GM23338 (cell line): Measurements from ENCODE around the gene SLC29A1. TPM values are rescaled to one million over a fixed set of nuclear protein-coding genes. Genes with fewer than 3 reads are reported as not detected.

ENCODE experiments used
- ATAC-seq: fragments of 200-7000 bp; cut with Tn5 transposase; 3 replicates; pipeline ENCODE4 v1.9.1; 2020
- DNase-seq: peaks from one replicate; pipeline ENCODE4 v3.0.0-alpha.2; 2015; ENCODE audit warnings: low spot score
- H2AFZ ChIP-seq: fragments of 200-600 bp; sonication (generic); 2 replicates; pipeline ENCODE4 v1.8.0; 2016; ENCODE audit warnings: antibody characterized with exemption, mild to moderate bottlenecking, moderate library complexity
- H3F3A ChIP-seq: fragments of 200-600 bp; sonication (generic); replicated peaks from 2 replicates; pipeline ENCODE4 v1.8.0; 2017; ENCODE audit warnings: antibody characterized with exemption, mixed run types, low read depth
- H3K27ac ChIP-seq: fragments of 200-600 bp; sonication (generic); 2 replicates; pipeline ENCODE4 v1.6.1; 2016; ENCODE audit warnings: low read depth
- H3K27me3 ChIP-seq: fragments of 200-600 bp; sonication (generic); 2 replicates; pipeline ENCODE4 v1.8.0; 2016; ENCODE audit warnings: mild to moderate bottlenecking, mixed run types, moderate library complexity; ENCODE audit not compliant: insufficient read depth
- H3K36me3 ChIP-seq: fragments of 200-600 bp; sonication (generic); 2 replicates; pipeline ENCODE4 v1.8.0; 2016; ENCODE audit warnings: mild to moderate bottlenecking; ENCODE audit not compliant: insufficient read depth
- H3K4me1 ChIP-seq: fragments of 200-600 bp; sonication (generic); 2 replicates; pipeline ENCODE4 v1.8.0; 2016; ENCODE audit warnings: mild to moderate bottlenecking, moderate library complexity; ENCODE audit not compliant: insufficient read depth
- H3K4me2 ChIP-seq: fragments of 200-600 bp; sonication (generic); 2 replicates; pipeline ENCODE4 v1.7.1; 2017; ENCODE audit warnings: mixed run types
- H3K4me3 ChIP-seq: fragments of 200-600 bp; sonication (generic); 2 replicates; pipeline ENCODE4 v1.6.1; 2016; ENCODE audit warnings: mixed run types
- H3K79me2 ChIP-seq: fragments of 200-600 bp; sonication (generic); replicated peaks from 2 replicates; pipeline ENCODE4 v1.8.0; 2017; ENCODE audit warnings: mild to moderate bottlenecking; ENCODE audit not compliant: insufficient read depth
- H3K9me2 ChIP-seq: fragments of 200-600 bp; sonication (generic); 2 replicates; pipeline ENCODE4 v1.8.0; 2017; ENCODE audit not compliant: insufficient read depth
- H4K20me1 ChIP-seq: fragments of 200-600 bp; sonication (generic); replicated peaks from 2 replicates; pipeline ENCODE4 v1.8.0; 2017; ENCODE audit warnings: mild to moderate bottlenecking; ENCODE audit not compliant: insufficient read depth
- H3K27ac Mint-ChIP-seq: 2 replicates; pipeline ENCODE4 v1.8.0; 2020; ENCODE audit warnings: inconsistent platforms, mild to moderate bottlenecking, moderate library complexity, mixed read lengths
- H3K27me3 Mint-ChIP-seq: 3 replicates; pipeline ENCODE4 v1.8.0; 2022; ENCODE audit warnings: low read depth, mild to moderate bottlenecking, moderate library complexity, mixed read lengths, inconsistent platforms; ENCODE audit not compliant: insufficient read depth, poor library complexity
- H3K36me3 Mint-ChIP-seq: 3 replicates; pipeline ENCODE4 v1.8.0; 2021; ENCODE audit warnings: low read depth, mild to moderate bottlenecking, inconsistent platforms, moderate library complexity, mixed read lengths
- H3K4me1 Mint-ChIP-seq: 3 replicates; pipeline ENCODE4 v1.8.0; 2020; ENCODE audit warnings: mild to moderate bottlenecking, inconsistent platforms, mixed read lengths
- H3K4me3 Mint-ChIP-seq: 3 replicates; pipeline ENCODE4 v1.8.0; 2021; ENCODE audit warnings: moderate library complexity, mild to moderate bottlenecking, inconsistent platforms, mixed read lengths
- H3K9me3 Mint-ChIP-seq: 3 replicates; pipeline ENCODE4 v1.8.0; 2020; ENCODE audit warnings: moderate library complexity, mild to moderate bottlenecking, inconsistent platforms, mixed read lengths
- EZH2phosphoT487 ChIP-seq: fragments of 200-600 bp; sonication (generic); IDR thresholded peaks from one replicate; pipeline ENCODE4 v1.8.1; 2018; ENCODE audit warnings: antibody characterized with exemption; ENCODE audit not compliant: unreplicated experiment
- NANOG ChIP-seq: IDR thresholded peaks from 2 replicates; pipeline ENCODE4 v1.6.1; 2016; ENCODE audit warnings: antibody characterized with exemption, borderline replicate concordance
- polyA plus RNA-seq: library from polyadenylated mRNA; unstranded; fragments of >200 nt; fragmentation: Nextera tagmentation; extraction: Ambion mirVana; gene quantifications from 2 replicates; pipeline ENCODE4 v1.2.1, GENCODE V29; 2016
- total RNA-seq: library from RNA; depleted of rRNA; stranded (reverse); fragments of >200 nt; shearing (Covaris generic); gene quantifications from 2 replicates; pipeline ENCODE4 v1.2.3, GENCODE V29; 2014
- TF ChIP-seq, protein P1 (sequence below): fragments of 250-450 bp; sonication (Bioruptor Pico); IDR thresholded peaks from 2 replicates; pipeline ENCODE4 v1.5.0; 2020; ENCODE audit warnings: mild to moderate bottlenecking, moderate library complexity
- TF ChIP-seq, protein P2 (sequence below): IDR thresholded peaks from 2 replicates; pipeline ENCODE4 v1.6.1; 2016; ENCODE audit warnings: antibody characterized with exemption

SLC29A1 gene
- total and polyA plus RNA-seq, 2 experiments from 2014 or later: 73.1 to 169 TPM

- TF ChIP-seq, protein P1, sequence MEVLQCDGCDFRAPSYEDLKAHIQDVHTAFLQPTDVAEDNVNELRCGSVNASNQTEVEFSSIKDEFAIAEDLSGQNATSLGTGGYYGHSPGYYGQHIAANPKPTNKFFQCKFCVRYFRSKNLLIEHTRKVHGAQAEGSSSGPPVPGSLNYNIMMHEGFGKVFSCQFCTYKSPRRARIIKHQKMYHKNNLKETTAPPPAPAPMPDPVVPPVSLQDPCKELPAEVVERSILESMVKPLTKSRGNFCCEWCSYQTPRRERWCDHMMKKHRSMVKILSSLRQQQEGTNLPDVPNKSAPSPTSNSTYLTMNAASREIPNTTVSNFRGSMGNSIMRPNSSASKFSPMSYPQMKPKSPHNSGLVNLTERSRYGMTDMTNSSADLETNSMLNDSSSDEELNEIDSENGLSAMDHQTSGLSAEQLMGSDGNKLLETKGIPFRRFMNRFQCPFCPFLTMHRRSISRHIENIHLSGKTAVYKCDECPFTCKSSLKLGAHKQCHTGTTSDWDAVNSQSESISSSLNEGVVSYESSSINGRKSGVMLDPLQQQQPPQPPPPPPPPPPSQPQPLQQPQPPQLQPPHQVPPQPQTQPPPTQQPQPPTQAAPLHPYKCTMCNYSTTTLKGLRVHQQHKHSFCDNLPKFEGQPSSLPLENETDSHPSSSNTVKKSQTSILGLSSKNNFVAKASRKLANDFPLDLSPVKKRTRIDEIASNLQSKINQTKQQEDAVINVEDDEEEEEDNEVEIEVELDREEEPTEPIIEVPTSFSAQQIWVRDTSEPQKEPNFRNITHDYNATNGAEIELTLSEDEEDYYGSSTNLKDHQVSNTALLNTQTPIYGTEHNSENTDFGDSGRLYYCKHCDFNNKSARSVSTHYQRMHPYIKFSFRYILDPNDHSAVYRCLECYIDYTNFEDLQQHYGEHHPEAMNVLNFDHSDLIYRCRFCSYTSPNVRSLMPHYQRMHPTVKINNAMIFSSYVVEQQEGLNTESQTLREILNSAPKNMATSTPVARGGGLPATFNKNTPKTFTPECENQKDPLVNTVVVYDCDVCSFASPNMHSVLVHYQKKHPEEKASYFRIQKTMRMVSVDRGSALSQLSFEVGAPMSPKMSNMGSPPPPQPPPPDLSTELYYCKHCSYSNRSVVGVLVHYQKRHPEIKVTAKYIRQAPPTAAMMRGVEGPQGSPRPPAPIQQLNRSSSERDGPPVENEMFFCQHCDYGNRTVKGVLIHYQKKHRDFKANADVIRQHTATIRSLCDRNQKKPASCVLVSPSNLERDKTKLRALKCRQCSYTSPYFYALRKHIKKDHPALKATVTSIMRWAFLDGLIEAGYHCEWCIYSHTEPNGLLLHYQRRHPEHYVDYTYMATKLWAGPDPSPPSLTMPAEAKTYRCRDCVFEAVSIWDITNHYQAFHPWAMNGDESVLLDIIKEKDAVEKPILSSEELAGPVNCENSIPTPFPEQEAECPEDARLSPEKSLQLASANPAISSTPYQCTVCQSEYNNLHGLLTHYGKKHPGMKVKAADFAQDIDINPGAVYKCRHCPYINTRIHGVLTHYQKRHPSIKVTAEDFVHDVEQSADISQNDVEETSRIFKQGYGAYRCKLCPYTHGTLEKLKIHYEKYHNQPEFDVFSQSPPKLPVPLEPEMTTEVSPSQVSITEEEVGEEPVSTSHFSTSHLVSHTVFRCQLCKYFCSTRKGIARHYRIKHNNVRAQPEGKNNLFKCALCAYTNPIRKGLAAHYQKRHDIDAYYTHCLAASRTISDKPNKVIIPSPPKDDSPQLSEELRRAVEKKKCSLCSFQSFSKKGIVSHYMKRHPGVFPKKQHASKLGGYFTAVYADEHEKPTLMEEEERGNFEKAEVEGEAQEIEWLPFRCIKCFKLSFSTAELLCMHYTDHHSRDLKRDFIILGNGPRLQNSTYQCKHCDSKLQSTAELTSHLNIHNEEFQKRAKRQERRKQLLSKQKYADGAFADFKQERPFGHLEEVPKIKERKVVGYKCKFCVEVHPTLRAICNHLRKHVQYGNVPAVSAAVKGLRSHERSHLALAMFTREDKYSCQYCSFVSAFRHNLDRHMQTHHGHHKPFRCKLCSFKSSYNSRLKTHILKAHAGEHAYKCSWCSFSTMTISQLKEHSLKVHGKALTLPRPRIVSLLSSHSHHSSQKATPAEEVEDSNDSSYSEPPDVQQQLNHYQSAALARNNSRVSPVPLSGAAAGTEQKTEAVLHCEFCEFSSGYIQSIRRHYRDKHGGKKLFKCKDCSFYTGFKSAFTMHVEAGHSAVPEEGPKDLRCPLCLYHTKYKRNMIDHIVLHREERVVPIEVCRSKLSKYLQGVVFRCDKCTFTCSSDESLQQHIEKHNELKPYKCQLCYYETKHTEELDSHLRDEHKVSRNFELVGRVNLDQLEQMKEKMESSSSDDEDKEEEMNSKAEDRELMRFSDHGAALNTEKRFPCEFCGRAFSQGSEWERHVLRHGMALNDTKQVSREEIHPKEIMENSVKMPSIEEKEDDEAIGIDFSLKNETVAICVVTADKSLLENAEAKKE (CRISPR knock-in tag): no peak
Measured at GRCh38 chr6:44177691-44178423, 45.5 kb upstream of the SLC29A1 start (continued).

GRCh38 chr6:44178424-44179071 lies 44.8 kb upstream of the SLC29A1 start:
- Histone ChIP-seq H3K79me2 (no peaks in the 10 kb centered on the region), H4K20me1 (no peaks in the 10 kb centered on the region), H3F3A (no peaks in the 10 kb centered on the region), H3K4me2 (no peak overlapping the region), H3K36me3 (no peaks in the 10 kb centered on the region), H2AFZ (no peak overlapping the region), H3K9me2 (no peaks in the 10 kb centered on the region), H3K27me3 (no peaks in the 10 kb centered on the region), H3K4me1 (no peaks in the 10 kb centered on the region; the same call in 1 of the 2 replicates), H3K27ac (no peak overlapping the region), H3K4me3 (no peak overlapping the region)
- Mint-ChIP-seq H3K27ac (no peak overlapping the region), H3K4me1 (peaks cover 18% of the 10 kb centered on the region), H3K4me3 (no peak overlapping the region), H3K27me3 (peaks cover 25% of the 10 kb centered on the region), H3K36me3 (no peaks in the 10 kb centered on the region; the same call in 2 of the 3 replicates), H3K9me3 (no peaks in the 10 kb centered on the region)
- ATAC-seq (no peak), DNase-seq (no peak)
- TF ChIP-seq EZH2phosphoT487 (no peak), NANOG (no peak)
- TF ChIP-seq, protein P2, sequence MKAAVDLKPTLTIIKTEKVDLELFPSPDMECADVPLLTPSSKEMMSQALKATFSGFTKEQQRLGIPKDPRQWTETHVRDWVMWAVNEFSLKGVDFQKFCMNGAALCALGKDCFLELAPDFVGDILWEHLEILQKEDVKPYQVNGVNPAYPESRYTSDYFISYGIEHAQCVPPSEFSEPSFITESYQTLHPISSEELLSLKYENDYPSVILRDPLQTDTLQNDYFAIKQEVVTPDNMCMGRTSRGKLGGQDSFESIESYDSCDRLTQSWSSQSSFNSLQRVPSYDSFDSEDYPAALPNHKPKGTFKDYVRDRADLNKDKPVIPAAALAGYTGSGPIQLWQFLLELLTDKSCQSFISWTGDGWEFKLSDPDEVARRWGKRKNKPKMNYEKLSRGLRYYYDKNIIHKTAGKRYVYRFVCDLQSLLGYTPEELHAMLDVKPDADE: no peak
- TF ChIP-seq, protein P1 (CRISPR knock-in tag): no peak
